Right cardiac atrium (tissue), 5 donors: ENCODE data around the gene MDFIC2. TPM values are rescaled to one million over a fixed set of nuclear protein-coding genes. Genes with fewer than 3 reads are reported as not detected.
"Not testable (repeated sequence)": the region's sequence is repeated elsewhere in the genome, so short reads cannot be mapped to it uniquely, and the experiment has no call there.

Experiments
- ATAC-seq, 2 donors: fragments of 200-7000 bp; cut with Tn5 transposase; one replicate each; pipeline versions ENCODE4 v1.8.0 to v1.9.1; 2020; ENCODE audit warnings: moderate library complexity in 2 of 2, mild to moderate bottlenecking in 1 of 2
- DNase-seq, 3 donors: peaks; one replicate each; pipeline ENCODE4 v3.0.0-alpha.2; 2020
- H3K27ac ChIP-seq: one replicate; pipeline ENCODE4 v1.5.1; 2013; ENCODE audit warnings: mild to moderate bottlenecking, low read length, control low read depth, moderate library complexity
- H3K27me3 ChIP-seq: one replicate; pipeline ENCODE4 v1.6.1; 2013; ENCODE audit not compliant: control insufficient read depth, insufficient read depth
- H3K4me1 ChIP-seq: one replicate; pipeline ENCODE4 v1.6.1; 2013; ENCODE audit warnings: low read length; ENCODE audit not compliant: control insufficient read depth, insufficient read depth
- H3K4me3 ChIP-seq: one replicate; pipeline ENCODE4 v1.5.1; 2013; ENCODE audit warnings: low read length, control low read depth
- H3K9me3 ChIP-seq: one replicate; pipeline ENCODE4 v1.6.1; 2013; ENCODE audit warnings: low read length; ENCODE audit not compliant: control insufficient read depth
- WGBS: extraction: QIAGEN DNeasy Blood & Tissue Kit; methylation state at CpG from one replicate; pipeline ENCODE4 v1.1.7; 2013; 5-methylcytosine and 5-hydroxymethylcytosine counted together
- intact Hi-C, 4 donors: fragments of 100-400 bp; cut with DNase I; formaldehyde crosslinking; loops; one replicate each; pipeline versions ENCODE4 v1.11.0 to v1.14.0; 2022 to 2023
- polyA plus RNA-seq: library from polyadenylated mRNA; stranded (reverse); fragments of 200-250 nt; gene quantifications from one replicate; pipeline ENCODE4 v1.2.3, GENCODE V29; 2013
- total RNA-seq, 4 donors: library from RNA; stranded (reverse); fragmentation: NEBNext Ultra II Directional; extraction: Animal tissue kit (Norgen Biotek cat#: 25700); gene quantifications; one replicate each; pipeline ENCODE4 v1.2.1, GENCODE V29; 2021
- donor health status: healthy with polysubstance abuse.
- donor health status: DM: no; HTN: yes; CAD: no.
- donor health status: DM: no; HTN: no; CAD: no.
- donor health status: DM: no; HTN: yes; CAD: no; lungs with severe emphysema.
- donor health status: DM: yes; HTN: yes; CAD: no.

The MDFIC2 gene
- total and polyA plus RNA-seq, 5 donors: not detected

GRCh38 chr3:70308760-70309159, 3.7 kb downstream of the MDFIC2 start:
- intact Hi-C loops: no loop called here

GRCh38 chr3:70306736-70307135, 5.7 kb downstream of the MDFIC2 start:
- H3K4me3 ChIP-seq: no peak overlapping the region
- H3K27me3 ChIP-seq: no peaks in the 10 kb centered on the region
- H3K4me1 ChIP-seq: no peaks in the 10 kb centered on the region
- no peak overlapping the region for H3K27ac ChIP-seq
- intact Hi-C loops: no loop called here
- DNase-seq (no peak), ATAC-seq (no peak)
- H3K9me3 ChIP-seq: no peaks in the 10 kb centered on the region

More at GRCh38 chr3:70308760-70309159, 3.7 kb downstream of the MDFIC2 start:
- ATAC-seq: no peak
- H3K27me3 ChIP-seq: no peaks in the 10 kb centered on the region
- no peak for DNase-seq
- H3K9me3 ChIP-seq: no peaks in the 10 kb centered on the region
- H3K4me1 ChIP-seq: no peaks in the 10 kb centered on the region
- WGBS: 42% methylated on average over 3 of the region's 3 CpGs
- no peak overlapping the region for H3K27ac ChIP-seq
- no peak overlapping the region for H3K4me3 ChIP-seq

- Histone ChIP-seq H3K4me3 (no peak overlapping the region), H3K4me1 (no peaks in the 10 kb centered on the region), H3K27me3 (no peaks in the 10 kb centered on the region), H3K9me3 (no peaks in the 10 kb centered on the region), H3K27ac (no peak overlapping the region)
- no peak for ATAC-seq
- 34% methylated on average over 3 of the region's 3 CpGs for WGBS
- no peak for DNase-seq
- intact Hi-C loops: no loop called here
Measured at GRCh38 chr3:70298385-70298784, 14.1 kb downstream of the MDFIC2 start.

GRCh38 chr3:70291097-70291482, 21.3 kb downstream of the MDFIC2 start:
- intact Hi-C loops: no loop called here
- WGBS: over 99% methylated on average over 2 of the region's 2 CpGs

GRCh38 chr3:70290431-70291096, 21.9 kb downstream of the MDFIC2 start:
- H3K4me3 ChIP-seq, intact Hi-C loops, ATAC-seq, DNase-seq, H3K27me3 ChIP-seq, H3K4me1 ChIP-seq, H3K9me3 ChIP-seq, H3K27ac ChIP-seq: not testable (repeated sequence)
- 92% methylated on average over 32 of the region's 32 CpGs for WGBS

More at GRCh38 chr3:70291097-70291482, 21.3 kb downstream of the MDFIC2 start:
- Histone ChIP-seq H3K27me3 (no peaks in the 10 kb centered on the region), H3K9me3 (no peaks in the 10 kb centered on the region), H3K4me1 (no peaks in the 10 kb centered on the region), H3K27ac (no peak overlapping the region), H3K4me3 (no peak overlapping the region)
- DNase-seq (no peak), ATAC-seq (no peak)

GRCh38 chr3:70281663-70282062, 30.8 kb downstream of the MDFIC2 start:
- no peak for ATAC-seq
- intact Hi-C loops: no loop called here
- DNase-seq: no peak
- Histone ChIP-seq H3K4me3 (no peak overlapping the region), H3K27me3 (no peaks in the 10 kb centered on the region), H3K9me3 (no peaks in the 10 kb centered on the region), H3K4me1 (no peaks in the 10 kb centered on the region), H3K27ac (no peak overlapping the region)
- WGBS: 86% methylated on average over 2 of the region's 2 CpGs

- Histone ChIP-seq H3K4me3 (no peak overlapping the region), H3K9me3 (no peaks in the 10 kb centered on the region), H3K4me1 (no peaks in the 10 kb centered on the region), H3K27me3 (no peaks in the 10 kb centered on the region), H3K27ac (no peak overlapping the region)
- DNase-seq: no peak
- ATAC-seq: no peak
- intact Hi-C loops: no loop called here
- WGBS: 77% methylated on average over 6 of the region's 6 CpGs
Measured at GRCh38 chr3:70277304-70277703, 35.1 kb downstream of the MDFIC2 start.

GRCh38 chr3:70276901-70277300, 35.5 kb downstream of the MDFIC2 start:
- WGBS: 63% methylated on average over 4 of the region's 4 CpGs
- no peak overlapping the region for H3K27ac ChIP-seq
- H3K4me1 ChIP-seq: no peaks in the 10 kb centered on the region
- intact Hi-C loops: no loop called here
- H3K4me3 ChIP-seq: no peak overlapping the region
- no peaks in the 10 kb centered on the region for H3K9me3 ChIP-seq
- ATAC-seq (no peak), DNase-seq (no peak)
- H3K27me3 ChIP-seq: no peaks in the 10 kb centered on the region

- intact Hi-C loops: no loop called here
- DNase-seq (no peak), ATAC-seq (no peak)
- H3K4me3 ChIP-seq: no peak overlapping the region
- H3K27ac ChIP-seq: no peak overlapping the region
- no peaks in the 10 kb centered on the region for H3K4me1 ChIP-seq
- no peaks in the 10 kb centered on the region for H3K9me3 ChIP-seq
- no peaks in the 10 kb centered on the region for H3K27me3 ChIP-seq
Measured at GRCh38 chr3:70273492-70273891, 38.9 kb downstream of the MDFIC2 start.

- H3K27ac ChIP-seq: no peak overlapping the region
- 78% methylated on average over 5 of the region's 5 CpGs for WGBS
- intact Hi-C loops: no loop called here
Measured at GRCh38 chr3:70272798-70273197, 39.6 kb downstream of the MDFIC2 start.

GRCh38 chr3:70264122-70264780, 48.2 kb downstream of the MDFIC2 start:
- H3K27ac ChIP-seq: no peak overlapping the region
- intact Hi-C loops: no loop called here
- 48% methylated on average over 3 of the region's 3 CpGs for WGBS
- DNase-seq (no peak), ATAC-seq (no peak)
- no peaks in the 10 kb centered on the region for H3K4me1 ChIP-seq
- no peak overlapping the region for H3K4me3 ChIP-seq
- H3K27me3 ChIP-seq: no peaks in the 10 kb centered on the region
- H3K9me3 ChIP-seq: no peaks in the 10 kb centered on the region

More at GRCh38 chr3:70272798-70273197, 39.6 kb downstream of the MDFIC2 start:
- ATAC-seq (no peak), DNase-seq (no peak)
- Histone ChIP-seq H3K4me3 (no peak overlapping the region), H3K9me3 (no peaks in the 10 kb centered on the region), H3K4me1 (no peaks in the 10 kb centered on the region), H3K27me3 (no peaks in the 10 kb centered on the region)
